Adrenal gland (tissue), 19 donors: ENCODE results near the gene SLC5A9. TPM values are rescaled to one million over a fixed set of nuclear protein-coding genes. Genes with fewer than 3 reads are reported as not detected.

Experiments used
- DNase-seq, 7 donors: peaks; one replicate each; pipeline ENCODE4 v3.0.0-alpha.2; 2019 to 2020
- H3K27ac ChIP-seq, 5 donors: fragments of 200-600 bp; sonication (generic) in 4 of 5; 1 replicate in 3 of 5; 2 replicates in 2 of 5; pipeline versions ENCODE4 v1.5.1 to v1.8.0; 2016 to 2020; ENCODE audit warnings: mild to moderate bottlenecking in 1 of 5
- H3K27me3 ChIP-seq: fragments of 200-600 bp; 2 replicates; pipeline ENCODE4 v1.8.0; 2021
- H3K36me3 ChIP-seq, 2 donors: fragments of 200-600 bp; replicated peaks in 1 of 2; 1 replicate in 1 of 2; 2 replicates in 1 of 2; pipeline versions ENCODE4 v1.5.1 to v1.8.0; 2018 to 2022
- H3K4me1 ChIP-seq, 2 donors: fragments of 200-600 bp; replicated peaks in 1 of 2; 1 replicate in 1 of 2; 2 replicates in 1 of 2; pipeline versions ENCODE4 v1.5.1 to v1.8.0; 2018 to 2021
- H3K4me3 ChIP-seq, 4 donors: fragments of 200-600 bp; sonication (generic) in 3 of 4; one replicate each; pipeline ENCODE4 v1.5.1; 2016 to 2018
- H3K9me3 ChIP-seq, 3 donors: fragments of 200-600 bp; sonication (generic) in 1 of 3; replicated peaks in 1 of 3; 1 replicate in 2 of 3; 2 replicates in 1 of 3; pipeline versions ENCODE4 v1.5.1 to v1.8.0; 2016 to 2021
- CTCF ChIP-seq, 6 experiments: fragments of 450-650 bp in 4 of 6; fragments of 200-600 bp in 2 of 6; sonication (generic) in 1 of 6; IDR thresholded peaks; 1 replicate in 5 of 6; 2 replicates in 1 of 6; pipeline versions ENCODE4 v1.5.1 to v1.8.0; 2016 to 2021; ENCODE audit warnings: antibody characterized with exemption in 6 of 6, mild to moderate bottlenecking in 2 of 6, moderate library complexity in 1 of 6
- POLR2A ChIP-seq, 2 donors: fragments of 450-650 bp; IDR thresholded peaks; one replicate each; pipeline ENCODE4 v1.6.1; 2017; ENCODE audit warnings: antibody characterized with exemption in 2 of 2, mild to moderate bottlenecking in 2 of 2, moderate library complexity in 1 of 2
- WGBS, 4 donors: extraction: QIAGEN DNeasy Blood & Tissue Kit in 2 of 4; methylation state at CpG; one replicate each; pipeline versions ENCODE4 v1.1.5 to v1.1.7; 2013 to 2017; 5-methylcytosine and 5-hydroxymethylcytosine counted together
- intact Hi-C, 2 donors: fragments of 100-400 bp; cut with DNase I; formaldehyde crosslinking; loops; one replicate each; pipeline versions ENCODE4 v1.14.1 to v1.15.0; 2022 to 2023
- long read RNA-seq, 10 donors: library from polyadenylated mRNA in 3 of 10; unstranded in 2 of 10; stranded (forward) in 1 of 10; transcript quantifications; one replicate each; pipeline ENCODE4 v2.0.0 and lab custom pipeline, GENCODE V29; 2021 to 2026
- polyA plus RNA-seq, 3 donors: library from polyadenylated mRNA; stranded (reverse); fragments of 200-250 nt in 2 of 3; fragments of 350-450 nt in 1 of 3; fragmentation: Illumina TruSeq in 1 of 3; extraction: RNeasy Lipid Tissue Mini Kit (QIAGEN cat#74804) in 1 of 3; gene quantifications; one replicate each; pipeline ENCODE4 v1.2.3, GENCODE V29; 2013 to 2014
- total RNA-seq, 9 donors: library from RNA; depleted of rRNA in 4 of 9; stranded (reverse); fragments of >200 nt in 4 of 9; fragments of 120-200 nt in 1 of 9; fragmentation: NEBNext Ultra II Directional in 1 of 9; extraction: Animal tissue kit (Norgen Biotek cat#: 25700) in 1 of 9; gene quantifications; one replicate each; pipeline versions ENCODE4 v1.1.0 to v1.2.4, GENCODE V29; 2013 to 2023
- donor health status: healthy with polysubstance abuse.
- donor health status: Bipolar disorder and iron deficiency.
- donor health status: DM: yes; HTN: yes; CAD: no.
- donor health status: DM: no; HTN: no; CAD: no.
- donor health status: DM: no; HTN: no; CAD: no.
- donor health status: DM: yes; HTN: yes; CAD: no.

Gene SLC5A9
- total RNA-seq: under 1 TPM in 6 of 9 donors, not detected in 3; 0.11 to 0.83 (median 0.21) TPM
- under 1 TPM; 0.22 to 0.56 (median 0.34) TPM for polyA plus RNA-seq
- long read RNA-seq, donor 1: 0 reads
- long read RNA-seq, donor 2: 0 reads
- long read RNA-seq, donor 3: 0 reads
- long read RNA-seq, donor 4: 0 reads
- long read RNA-seq, donor 5, partial matches to known transcripts: 1 of 1 reads
- long read RNA-seq, donor 5, other reads (novel, unspliced or antisense): 0 of 1 reads
- long read RNA-seq, donor 6: 0 reads
- long read RNA-seq, donor 7: 0 reads
- long read RNA-seq, donor 8: 0 reads
- long read RNA-seq, donor 9: 0 reads
- long read RNA-seq, donor 10: 0 reads

GRCh38 chr1:48222501-48223242 lies at the start of gene SLC5A9:
SLC5A9 (plus strand) TSS chr1:48222716; CDS start chr1:48222737, 21 bp downstream.
- H3K4me1 ChIP-seq: no peaks in the 10 kb centered on the region
- DNase-seq: no peak
- 87 to 93% (median 91%) methylated on average over 6 to 8 of the region's 8 CpGs for WGBS, 4 donors

GRCh38 chr1:48175116-48175515 lies 47.4 kb upstream of the SLC5A9 start:
- Histone ChIP-seq H3K27me3 (no peaks in the 10 kb centered on the region), H3K4me3 (no peak overlapping the region), H3K27ac (no peak overlapping the region), H3K36me3 (no peaks in the 10 kb centered on the region), H3K4me1 (no peaks in the 10 kb centered on the region), H3K9me3 (no peaks in the 10 kb centered on the region)
- intact Hi-C loops: no loop called here
- no peak for DNase-seq
- TF ChIP-seq POLR2A (IDR thresholded peaks at IDR 0.05) (no peak), CTCF (IDR thresholded peaks at IDR 0.05) (no peak)

More at GRCh38 chr1:48222501-48223242, at the start of gene SLC5A9:
- TF ChIP-seq CTCF (IDR thresholded peaks at IDR 0.05) (no peak), POLR2A (IDR thresholded peaks at IDR 0.05) (no peak)
- no peaks in the 10 kb centered on the region for H3K27me3 ChIP-seq
- H3K4me3 ChIP-seq: no peak within 1 kb of the TSS
- H3K27ac ChIP-seq: no peak within 1 kb of the TSS
- intact Hi-C loops: no loop called here
- H3K9me3 ChIP-seq: no peaks in the 10 kb centered on the region
- H3K36me3 ChIP-seq: no peaks in the 10 kb centered on the region

- TF ChIP-seq POLR2A (IDR thresholded peaks at IDR 0.05): no peak
- TF ChIP-seq CTCF (IDR thresholded peaks at IDR 0.05): no peak
- peak; percentile 17 to 77 (median 31) for DNase-seq
- H3K27me3 ChIP-seq: no peaks in the 10 kb centered on the region
- intact Hi-C loops: no loop called here
- H3K27ac ChIP-seq: no peak overlapping the region
- no peaks in the 10 kb centered on the region for H3K9me3 ChIP-seq
- H3K4me3 ChIP-seq: no peak overlapping the region
- 59 to 76% (median 62%) methylated on average over 4 of the region's 4 CpGs for WGBS, 4 donors
- H3K4me1 ChIP-seq: no peaks in the 10 kb centered on the region
- H3K36me3 ChIP-seq: no peaks in the 10 kb centered on the region
Observed at GRCh38 chr1:48177257-48177656, 45.3 kb upstream of the SLC5A9 start.

- no peak overlapping the region for H3K4me3 ChIP-seq
- no peaks in the 10 kb centered on the region for H3K27me3 ChIP-seq
- TF ChIP-seq CTCF (IDR thresholded peaks at IDR 0.05) (no peak), POLR2A (IDR thresholded peaks at IDR 0.05) (no peak)
- H3K9me3 ChIP-seq: no peaks in the 10 kb centered on the region
- intact Hi-C loops: no loop called here
- H3K4me1 ChIP-seq: no peaks in the 10 kb centered on the region
- no peaks in the 10 kb centered on the region for H3K36me3 ChIP-seq
- no peak for DNase-seq
- WGBS, 4 donors: 88 to 100% (median 94%) methylated on average over 5 of the region's 5 CpGs
- H3K27ac ChIP-seq: no peak overlapping the region
Observed at GRCh38 chr1:48181669-48182367, 40.7 kb upstream of the SLC5A9 start.
